ENCODE measurements around the gene NDC1. TPM values are rescaled to one million over a fixed set of nuclear protein-coding genes. Genes with fewer than 3 reads are reported as not detected.

NDC1 gene
- total RNA-seq, 1 donor, result 12.7 TPM

DNA sequence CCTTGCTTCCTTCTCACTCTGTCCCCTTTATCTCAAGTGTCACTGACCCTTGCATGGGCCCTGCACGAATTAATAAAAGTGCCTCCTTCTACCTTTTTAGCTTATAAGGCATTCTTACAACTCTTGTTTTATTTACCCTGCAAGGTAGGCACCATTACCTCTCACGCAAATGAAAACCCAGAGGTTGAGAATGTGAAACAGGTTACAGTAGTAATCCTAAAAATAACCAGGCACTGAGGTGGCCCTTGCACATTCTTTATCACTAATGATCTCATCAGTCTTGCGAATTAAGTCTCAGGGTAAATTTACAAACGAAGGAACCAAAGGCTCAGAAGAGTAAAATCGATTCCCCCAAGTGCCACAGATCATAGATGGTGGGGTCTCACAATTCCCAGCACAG is 102.8 kb downstream of the NDC1 start:
- H3K27ac ChIP-seq (ENCODE audit: low read depth, low read length), result peak overlapping the region; percentile 99
- DNase-seq (ENCODE audit: insufficient read length, low spot score, missing footprints), result peak; percentile 37
- peaks cover 34% of the 10 kb centered on the region for H3K79me2 ChIP-seq (ENCODE audit: insufficient read depth, low read length)
- H3K4me1 ChIP-seq (ENCODE audit: insufficient read depth, low read length), result peaks cover 77% of the 10 kb centered on the region
- H2AFZ ChIP-seq (ENCODE audit: low read length), result peak overlapping the region; percentile 62
- TF ChIP-seq, protein P1, sequence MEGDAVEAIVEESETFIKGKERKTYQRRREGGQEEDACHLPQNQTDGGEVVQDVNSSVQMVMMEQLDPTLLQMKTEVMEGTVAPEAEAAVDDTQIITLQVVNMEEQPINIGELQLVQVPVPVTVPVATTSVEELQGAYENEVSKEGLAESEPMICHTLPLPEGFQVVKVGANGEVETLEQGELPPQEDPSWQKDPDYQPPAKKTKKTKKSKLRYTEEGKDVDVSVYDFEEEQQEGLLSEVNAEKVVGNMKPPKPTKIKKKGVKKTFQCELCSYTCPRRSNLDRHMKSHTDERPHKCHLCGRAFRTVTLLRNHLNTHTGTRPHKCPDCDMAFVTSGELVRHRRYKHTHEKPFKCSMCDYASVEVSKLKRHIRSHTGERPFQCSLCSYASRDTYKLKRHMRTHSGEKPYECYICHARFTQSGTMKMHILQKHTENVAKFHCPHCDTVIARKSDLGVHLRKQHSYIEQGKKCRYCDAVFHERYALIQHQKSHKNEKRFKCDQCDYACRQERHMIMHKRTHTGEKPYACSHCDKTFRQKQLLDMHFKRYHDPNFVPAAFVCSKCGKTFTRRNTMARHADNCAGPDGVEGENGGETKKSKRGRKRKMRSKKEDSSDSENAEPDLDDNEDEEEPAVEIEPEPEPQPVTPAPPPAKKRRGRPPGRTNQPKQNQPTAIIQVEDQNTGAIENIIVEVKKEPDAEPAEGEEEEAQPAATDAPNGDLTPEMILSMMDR (IDR thresholded peaks at IDR 0.05; ENCODE audit: extremely low read depth, low read depth, low read length), result no peak
- no peaks in the 10 kb centered on the region for H4K20me1 ChIP-seq (ENCODE audit: insufficient read depth, low read length)
- H3K4me2 ChIP-seq (ENCODE audit: insufficient read depth, low read length), result peak overlapping the region; percentile 84
- H3K36me3 ChIP-seq (ENCODE audit: insufficient read depth, low read length), result no peaks in the 10 kb centered on the region
- H3K27me3 ChIP-seq (ENCODE audit: insufficient read depth, low read length), result no peaks in the 10 kb centered on the region
- no peaks in the 10 kb centered on the region for H3K9me3 ChIP-seq (ENCODE audit: low read depth, low read length)
- H3K4me3 ChIP-seq (ENCODE audit: insufficient read depth, low read length), result no peak overlapping the region

DNA sequence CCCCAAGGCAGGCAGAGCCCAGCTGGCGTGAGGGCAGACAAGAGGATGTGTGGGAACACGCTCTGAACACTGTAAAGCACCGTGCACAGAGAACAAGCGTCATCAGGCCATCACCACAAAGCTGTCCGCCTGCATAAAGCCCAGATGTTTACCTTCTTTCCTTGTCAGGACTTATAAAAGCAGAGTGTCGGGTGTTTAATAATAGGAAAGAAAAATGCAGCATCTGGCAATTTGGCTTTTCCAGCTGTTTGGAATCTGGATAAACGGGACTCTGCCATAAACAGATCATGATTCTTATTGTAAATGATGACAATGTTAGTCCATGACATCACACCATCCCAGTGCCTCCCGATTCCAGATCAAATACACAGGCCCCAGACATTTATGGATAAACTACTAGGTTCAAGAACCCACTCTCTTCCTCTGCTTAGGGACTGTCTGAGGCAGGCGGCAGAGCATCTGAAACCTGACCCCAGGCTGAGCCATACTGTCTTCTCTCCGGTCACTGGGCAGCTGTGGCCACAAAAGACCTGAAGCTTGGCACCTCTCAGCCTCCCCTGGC is 103.4 kb downstream of the NDC1 start:
- Histone ChIP-seq H3K27me3 (ENCODE audit: insufficient read depth, low read length) (no peaks in the 10 kb centered on the region), H3K9me3 (ENCODE audit: low read depth, low read length) (no peaks in the 10 kb centered on the region), H4K20me1 (ENCODE audit: insufficient read depth, low read length) (no peaks in the 10 kb centered on the region), H3K4me1 (ENCODE audit: insufficient read depth, low read length) (peaks cover 76% of the 10 kb centered on the region), H3K79me2 (ENCODE audit: insufficient read depth, low read length) (peaks cover 37% of the 10 kb centered on the region), H3K4me3 (ENCODE audit: insufficient read depth, low read length) (peak overlapping the region; percentile 40), H3K27ac (ENCODE audit: low read depth, low read length) (peak overlapping the region; percentile 99), H3K4me2 (ENCODE audit: insufficient read depth, low read length) (peak overlapping the region; percentile 84), H2AFZ (ENCODE audit: low read length) (peak overlapping the region; percentile 62), H3K36me3 (ENCODE audit: insufficient read depth, low read length) (no peaks in the 10 kb centered on the region)
- peak; percentile 85 for DNase-seq (ENCODE audit: insufficient read length, low spot score, missing footprints)
- TF ChIP-seq, protein P1 (IDR thresholded peaks at IDR 0.05; ENCODE audit: extremely low read depth, low read depth, low read length), result no peak

DNA sequence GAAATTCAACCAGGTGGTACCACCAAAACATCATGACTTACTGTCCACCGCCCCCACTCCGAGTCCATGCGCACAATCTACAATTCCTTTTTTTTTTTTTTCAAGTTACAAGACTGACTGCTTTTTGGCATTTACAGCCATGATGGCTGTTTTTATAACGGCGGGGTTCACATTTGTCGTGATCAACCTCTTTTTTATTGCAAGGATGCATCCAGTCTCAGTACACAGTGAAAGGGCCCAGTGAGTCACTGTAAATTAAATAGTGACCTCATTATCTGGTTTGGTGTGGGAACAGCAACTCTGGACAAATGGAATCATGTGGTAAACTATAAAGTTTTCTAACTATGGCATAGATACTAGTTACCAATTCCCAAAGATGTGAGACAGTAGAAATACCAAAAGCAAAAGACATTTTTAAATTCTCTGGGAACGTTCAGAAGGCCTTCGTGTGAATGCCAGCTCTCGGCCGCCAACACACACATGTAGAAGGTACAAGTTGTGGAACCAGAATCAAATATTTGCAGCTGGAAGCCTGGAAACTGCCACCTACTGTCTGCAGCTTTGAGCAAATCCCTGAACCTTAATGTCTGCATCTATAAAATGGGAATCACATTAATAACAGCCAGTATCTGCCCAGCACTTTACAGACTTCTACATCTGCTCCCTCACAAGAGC is 104.0 kb downstream of the NDC1 start:
- TF ChIP-seq, protein P1 (IDR thresholded peaks at IDR 0.05; ENCODE audit: extremely low read depth, low read depth, low read length), result peak; percentile 16
- Histone ChIP-seq H3K36me3 (ENCODE audit: insufficient read depth, low read length) (no peaks in the 10 kb centered on the region), H3K27ac (ENCODE audit: low read depth, low read length) (peak overlapping the region; percentile 99), H3K9me3 (ENCODE audit: low read depth, low read length) (no peaks in the 10 kb centered on the region), H3K27me3 (ENCODE audit: insufficient read depth, low read length) (no peaks in the 10 kb centered on the region), H4K20me1 (ENCODE audit: insufficient read depth, low read length) (no peaks in the 10 kb centered on the region), H3K4me1 (ENCODE audit: insufficient read depth, low read length) (peaks cover 77% of the 10 kb centered on the region), H3K79me2 (ENCODE audit: insufficient read depth, low read length) (peaks cover 41% of the 10 kb centered on the region), H2AFZ (ENCODE audit: low read length) (no peak overlapping the region), H3K4me2 (ENCODE audit: insufficient read depth, low read length) (peak overlapping the region; percentile 84), H3K4me3 (ENCODE audit: insufficient read depth, low read length) (peak overlapping the region; percentile 40)
- peak; percentile 87 for DNase-seq (ENCODE audit: insufficient read length, low spot score, missing footprints)

DNA sequence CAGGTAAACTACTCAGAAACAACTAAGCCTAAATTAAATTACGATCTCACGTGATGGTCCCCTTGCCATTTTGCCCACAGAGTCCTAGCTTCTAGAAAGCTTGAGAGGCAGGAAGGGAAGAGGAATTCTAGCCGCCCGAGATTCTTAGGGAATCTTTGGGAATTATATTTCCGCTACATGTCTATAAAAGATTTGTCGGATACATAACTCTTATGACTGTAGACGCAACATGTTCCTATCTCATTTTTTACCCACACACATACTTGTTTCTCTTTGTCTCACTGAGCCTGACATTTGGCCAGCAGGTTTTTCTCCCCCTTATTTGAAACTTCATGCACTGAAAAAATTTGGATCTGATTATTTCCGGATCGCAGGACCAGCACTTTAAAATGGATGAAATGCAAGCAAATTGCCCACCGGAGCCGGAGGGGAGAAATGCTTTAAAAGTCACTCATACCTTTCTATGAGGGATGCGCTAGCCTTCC is 104.6 kb downstream of the NDC1 start:
- Histone ChIP-seq H2AFZ (ENCODE audit: low read length) (no peak overlapping the region), H3K79me2 (ENCODE audit: insufficient read depth, low read length) (peaks cover 44% of the 10 kb centered on the region), H3K4me1 (ENCODE audit: insufficient read depth, low read length) (peaks cover 77% of the 10 kb centered on the region), H3K4me2 (ENCODE audit: insufficient read depth, low read length) (peak overlapping the region; percentile 84), H3K9me3 (ENCODE audit: low read depth, low read length) (no peaks in the 10 kb centered on the region), H4K20me1 (ENCODE audit: insufficient read depth, low read length) (no peaks in the 10 kb centered on the region), H3K36me3 (ENCODE audit: insufficient read depth, low read length) (no peaks in the 10 kb centered on the region), H3K27me3 (ENCODE audit: insufficient read depth, low read length) (no peaks in the 10 kb centered on the region), H3K4me3 (ENCODE audit: insufficient read depth, low read length) (peak overlapping the region; percentile 29), H3K27ac (ENCODE audit: low read depth, low read length) (peak overlapping the region; percentile 99)
- TF ChIP-seq, protein P1 (IDR thresholded peaks at IDR 0.05; ENCODE audit: extremely low read depth, low read depth, low read length), result no peak
- peak; percentile 23 for DNase-seq (ENCODE audit: insufficient read length, low spot score, missing footprints)

All from osteoblast (primary cell).